Breast epithelium (tissue), 4 donors: ENCODE results near the gene PDZD8. TPM values are rescaled to one million over a fixed set of nuclear protein-coding genes. Genes with fewer than 3 reads are reported as not detected.
A peak's percentile ranks its signal among the peaks of the same experiment; 100 is the strongest.

Source experiments
- DNase-seq, 2 donors: peaks; one replicate each; pipeline ENCODE4 v3.0.0-alpha.2; 2019; ENCODE audit warnings: low spot score in 2 of 2
- H3K27ac ChIP-seq, 2 donors: fragments of 200-600 bp; sonication (generic) in 1 of 2; one replicate each; pipeline ENCODE4 v1.5.1; 2016 to 2019; ENCODE audit warnings: mild to moderate bottlenecking in 1 of 2
- H3K27me3 ChIP-seq, 2 donors: fragments of 200-600 bp; sonication (generic) in 1 of 2; one replicate each; pipeline versions ENCODE4 v1.5.1 to v1.6.0; 2017 to 2019; ENCODE audit warnings: control low read depth in 1 of 2, mild to moderate bottlenecking in 1 of 2
- H3K36me3 ChIP-seq: fragments of 200-600 bp; one replicate; pipeline ENCODE4 v1.5.1; 2019
- H3K4me1 ChIP-seq, 2 donors: fragments of 200-600 bp; sonication (generic); one replicate each; pipeline ENCODE4 v1.5.1; 2016 to 2019; ENCODE audit warnings: control low read depth in 1 of 2
- H3K4me3 ChIP-seq, 3 donors: fragments of 200-600 bp; sonication (generic); 1 replicate in 2 of 3; 2 replicates in 1 of 3; pipeline ENCODE4 v1.5.1; 2016 to 2019; ENCODE audit warnings: mild to moderate bottlenecking in 3 of 3, moderate library complexity in 2 of 3
- H3K9me3 ChIP-seq, 2 donors: fragments of 200-600 bp; sonication (generic) in 1 of 2; one replicate each; pipeline ENCODE4 v1.5.1; 2016 to 2019; ENCODE audit warnings: control low read depth in 1 of 2
- POLR2A ChIP-seq: fragments of 450-650 bp; IDR thresholded peaks from one replicate; pipeline ENCODE4 v1.6.1; 2016; ENCODE audit warnings: antibody characterized with exemption, mild to moderate bottlenecking, moderate library complexity
- POLR2AphosphoS5 ChIP-seq, 3 donors: sonication (generic); formaldehyde crosslinking; IDR thresholded peaks; one replicate each; pipeline ENCODE4 v1.6.1; 2017; ENCODE audit warnings: antibody characterized with exemption in 3 of 3
- intact Hi-C: fragments of 100-400 bp; cut with DNase I; formaldehyde crosslinking; loops from one replicate; pipeline ENCODE4 v1.15.1; 2023; ENCODE audit warnings: low total_unique reads
- total RNA-seq, 3 donors: library from RNA; depleted of rRNA; stranded (reverse); fragments of >200 nt; gene quantifications; one replicate each; pipeline ENCODE4 v1.1.0, GENCODE V29; 2016
- TF ChIP-seq, protein P1 (sequence below), 3 donors: fragments of 450-650 bp; IDR thresholded peaks; one replicate each; pipeline ENCODE4 v1.5.1; 2016 to 2017; ENCODE audit warnings: antibody characterized with exemption in 3 of 3, mild to moderate bottlenecking in 3 of 3, moderate library complexity in 3 of 3

PDZD8 gene
- total RNA-seq, 3 donors from 2014 or later = 27.5 to 51.2 (median 27.9) TPM

GRCh38 chr10:117370205-117370604, 5.0 kb downstream of the PDZD8 start:
- Histone ChIP-seq H3K4me1 (peaks cover 0 to 7% of the 10 kb centered on the region in 2 donors), H3K4me3 (no peak overlapping the region), H3K36me3 (no peaks in the 10 kb centered on the region), H3K27ac (no peak overlapping the region), H3K27me3 (no peaks in the 10 kb centered on the region), H3K9me3 (no peaks in the 10 kb centered on the region)
- intact Hi-C loops = no loop called here
- DNase-seq = no peak
- TF ChIP-seq POLR2A (no peak), POLR2AphosphoS5 (IDR thresholded peaks at IDR 0.05) (no peak)
- TF ChIP-seq, protein P1, sequence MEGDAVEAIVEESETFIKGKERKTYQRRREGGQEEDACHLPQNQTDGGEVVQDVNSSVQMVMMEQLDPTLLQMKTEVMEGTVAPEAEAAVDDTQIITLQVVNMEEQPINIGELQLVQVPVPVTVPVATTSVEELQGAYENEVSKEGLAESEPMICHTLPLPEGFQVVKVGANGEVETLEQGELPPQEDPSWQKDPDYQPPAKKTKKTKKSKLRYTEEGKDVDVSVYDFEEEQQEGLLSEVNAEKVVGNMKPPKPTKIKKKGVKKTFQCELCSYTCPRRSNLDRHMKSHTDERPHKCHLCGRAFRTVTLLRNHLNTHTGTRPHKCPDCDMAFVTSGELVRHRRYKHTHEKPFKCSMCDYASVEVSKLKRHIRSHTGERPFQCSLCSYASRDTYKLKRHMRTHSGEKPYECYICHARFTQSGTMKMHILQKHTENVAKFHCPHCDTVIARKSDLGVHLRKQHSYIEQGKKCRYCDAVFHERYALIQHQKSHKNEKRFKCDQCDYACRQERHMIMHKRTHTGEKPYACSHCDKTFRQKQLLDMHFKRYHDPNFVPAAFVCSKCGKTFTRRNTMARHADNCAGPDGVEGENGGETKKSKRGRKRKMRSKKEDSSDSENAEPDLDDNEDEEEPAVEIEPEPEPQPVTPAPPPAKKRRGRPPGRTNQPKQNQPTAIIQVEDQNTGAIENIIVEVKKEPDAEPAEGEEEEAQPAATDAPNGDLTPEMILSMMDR (IDR thresholded peaks at IDR 0.05) = no peak

GRCh38 chr10:117367718-117368117, 7.5 kb downstream of the PDZD8 start:
- Histone ChIP-seq H3K4me3 (no peak overlapping the region), H3K27me3 (no peaks in the 10 kb centered on the region), H3K9me3 (no peaks in the 10 kb centered on the region), H3K36me3 (no peaks in the 10 kb centered on the region), H3K27ac (no peak overlapping the region), H3K4me1 (peaks cover 0 to 7% of the 10 kb centered on the region in 2 donors)
- intact Hi-C loops = no loop called here
- no peak for DNase-seq
- TF ChIP-seq POLR2AphosphoS5 (IDR thresholded peaks at IDR 0.05) (no peak), POLR2A (no peak)
- TF ChIP-seq, protein P1 (IDR thresholded peaks at IDR 0.05) = no peak

- H3K4me3 ChIP-seq = no peak overlapping the region
- H3K27ac ChIP-seq = no peak overlapping the region
- no peaks in the 10 kb centered on the region for H3K27me3 ChIP-seq
- no peaks in the 10 kb centered on the region for H3K9me3 ChIP-seq
- H3K36me3 ChIP-seq = no peaks in the 10 kb centered on the region
- TF ChIP-seq POLR2AphosphoS5 (IDR thresholded peaks at IDR 0.05) (no peak), POLR2A (no peak)
- TF ChIP-seq, protein P1 (IDR thresholded peaks at IDR 0.05) = no peak
- intact Hi-C loops = no loop called here
- DNase-seq = no peak
- H3K4me1 ChIP-seq = peaks cover 0 to 6% of the 10 kb centered on the region in 2 donors
Measured at GRCh38 chr10:117366741-117367140, 8.5 kb downstream of the PDZD8 start.

GRCh38 chr10:117365612-117366011, 9.6 kb downstream of the PDZD8 start:
- H3K4me3 ChIP-seq = no peak overlapping the region
- no peaks in the 10 kb centered on the region for H3K27me3 ChIP-seq
- DNase-seq = peak in 1 of 2 donors; percentile 61
- intact Hi-C loops = no loop called here
- H3K4me1 ChIP-seq = no peaks in the 10 kb centered on the region
- H3K9me3 ChIP-seq = no peaks in the 10 kb centered on the region
- TF ChIP-seq POLR2A = no peak
- TF ChIP-seq, protein P1 (IDR thresholded peaks at IDR 0.05) = no peak
- no peak for TF ChIP-seq POLR2AphosphoS5 (IDR thresholded peaks at IDR 0.05)
- H3K36me3 ChIP-seq = no peaks in the 10 kb centered on the region
- H3K27ac ChIP-seq = no peak overlapping the region

- no peaks in the 10 kb centered on the region for H3K9me3 ChIP-seq
- H3K27ac ChIP-seq = no peak overlapping the region
- intact Hi-C loops = loop anchor here (5.0 kb wide), 1 partner anchor 1003 kb away; no protein-coding TSS in a partner anchor
- no peaks in the 10 kb centered on the region for H3K36me3 ChIP-seq
- TF ChIP-seq POLR2A = no peak
- TF ChIP-seq POLR2AphosphoS5 (IDR thresholded peaks at IDR 0.05) = no peak
- TF ChIP-seq, protein P1 (IDR thresholded peaks at IDR 0.05) = no peak
- no peak overlapping the region for H3K4me3 ChIP-seq
- no peak for DNase-seq
- H3K4me1 ChIP-seq = no peaks in the 10 kb centered on the region
- no peaks in the 10 kb centered on the region for H3K27me3 ChIP-seq
Measured at GRCh38 chr10:117364110-117364960, 10.9 kb downstream of the PDZD8 start.
